NOMO-1 treated with DMSO at 0.1 percent for 48 hours (cell line): ENCODE measurements around the gene SLC2A6.
A peak's percentile ranks its signal among the peaks of the same experiment; 100 is the strongest.

Source experiments
- DNase-seq: peaks from one replicate; lab custom pipeline; 2025; ENCODE audit not compliant: unreplicated experiment; lab: John Stamatoyannopoulos, UW

SLC2A6 gene

DNA sequence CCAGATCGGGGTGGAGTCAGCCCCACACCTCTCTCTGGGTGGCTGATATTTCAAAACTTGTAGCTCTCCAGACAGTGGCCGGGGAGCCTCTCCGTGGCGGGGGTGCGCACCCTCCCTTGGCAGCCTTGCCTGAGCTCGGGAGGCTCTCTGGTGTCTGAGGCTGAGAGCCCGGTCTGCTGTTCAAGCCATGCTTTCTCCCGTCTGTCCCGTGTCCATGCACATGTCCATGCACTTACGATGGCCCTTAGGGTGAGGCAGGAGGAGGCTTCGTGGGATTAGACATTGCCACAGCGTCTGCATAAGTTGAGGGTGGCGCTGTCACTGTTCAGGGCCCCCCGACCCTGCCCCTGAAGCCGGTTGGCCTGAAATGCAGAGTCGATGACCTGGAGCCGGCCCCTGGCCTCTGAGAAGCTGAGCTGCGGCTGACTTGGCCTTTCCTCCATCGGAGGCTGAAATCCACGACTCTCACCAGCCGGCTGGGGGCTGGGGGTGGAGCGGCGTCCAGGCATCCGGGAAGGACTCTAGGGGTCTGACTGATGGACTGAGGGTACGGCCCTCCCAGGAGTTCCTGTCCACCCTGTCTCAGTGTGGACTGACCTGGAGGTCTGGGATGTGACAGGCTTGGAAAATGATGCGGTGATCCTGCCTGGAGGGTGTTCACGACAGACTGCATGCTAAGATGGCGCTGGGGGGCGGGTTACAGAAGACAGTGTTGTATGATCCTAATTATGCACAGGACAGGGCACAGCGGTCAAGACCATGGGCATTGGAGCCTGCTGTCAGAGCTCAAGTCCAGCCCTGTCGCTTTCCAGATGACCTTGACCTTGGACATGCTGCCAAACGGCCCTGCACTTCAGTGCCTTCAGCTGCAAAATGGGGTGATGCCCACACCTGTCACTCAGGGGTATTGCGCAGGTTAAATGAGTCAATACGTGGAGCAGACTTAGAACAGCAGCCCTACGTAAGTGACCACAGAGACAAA is 18.3 kb upstream of the SLC2A6 start:
- DNase-seq: no peak

DNA sequence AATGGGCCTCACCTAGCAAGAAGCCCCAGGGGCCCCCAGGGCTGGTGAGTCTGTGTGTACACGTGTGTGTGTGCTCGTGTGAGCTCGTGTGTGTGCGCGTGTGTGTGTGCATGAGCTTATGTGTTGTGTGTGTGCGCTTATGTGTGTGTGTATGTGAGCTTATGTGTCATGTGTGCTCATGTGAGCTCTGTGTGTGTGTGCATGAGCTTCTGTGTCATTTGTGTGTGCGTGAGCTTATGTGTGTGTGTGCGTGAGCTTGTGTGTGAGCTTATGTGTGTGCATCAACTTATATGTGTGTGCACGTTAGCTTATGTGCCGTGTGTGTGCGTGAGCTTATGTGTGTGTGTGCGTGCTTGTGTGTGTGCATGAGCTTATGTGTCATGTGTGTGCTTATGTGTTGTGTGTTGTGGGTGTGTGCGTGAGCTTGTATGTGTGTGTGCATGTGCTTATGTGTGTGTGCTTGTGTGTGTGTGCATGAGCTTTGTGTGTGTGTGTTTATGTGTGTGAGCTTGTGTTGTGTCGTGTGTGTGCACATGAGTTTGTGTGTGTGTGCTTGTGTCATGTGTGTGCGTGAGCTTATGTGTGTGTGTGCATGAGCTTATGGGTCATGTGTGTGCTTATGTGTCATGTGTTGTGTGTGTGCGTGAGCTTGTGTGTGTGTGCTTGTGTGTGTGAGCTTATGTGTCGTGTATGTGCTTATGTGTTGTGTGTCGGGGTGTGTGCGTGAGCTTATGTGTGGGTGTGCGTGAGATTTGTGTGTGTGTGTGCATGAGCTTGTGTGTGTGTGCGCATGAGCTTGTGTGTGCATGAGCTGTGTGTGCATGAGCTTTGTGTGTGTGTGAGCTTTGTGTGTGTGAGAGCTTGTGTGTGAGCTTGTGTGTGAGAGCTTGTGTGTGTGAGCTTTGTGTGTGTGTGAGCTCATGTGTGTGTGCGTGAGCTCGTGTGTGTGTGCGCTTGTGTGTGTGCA is 16.7 kb upstream of the SLC2A6 start:
- no peak for DNase-seq

DNA sequence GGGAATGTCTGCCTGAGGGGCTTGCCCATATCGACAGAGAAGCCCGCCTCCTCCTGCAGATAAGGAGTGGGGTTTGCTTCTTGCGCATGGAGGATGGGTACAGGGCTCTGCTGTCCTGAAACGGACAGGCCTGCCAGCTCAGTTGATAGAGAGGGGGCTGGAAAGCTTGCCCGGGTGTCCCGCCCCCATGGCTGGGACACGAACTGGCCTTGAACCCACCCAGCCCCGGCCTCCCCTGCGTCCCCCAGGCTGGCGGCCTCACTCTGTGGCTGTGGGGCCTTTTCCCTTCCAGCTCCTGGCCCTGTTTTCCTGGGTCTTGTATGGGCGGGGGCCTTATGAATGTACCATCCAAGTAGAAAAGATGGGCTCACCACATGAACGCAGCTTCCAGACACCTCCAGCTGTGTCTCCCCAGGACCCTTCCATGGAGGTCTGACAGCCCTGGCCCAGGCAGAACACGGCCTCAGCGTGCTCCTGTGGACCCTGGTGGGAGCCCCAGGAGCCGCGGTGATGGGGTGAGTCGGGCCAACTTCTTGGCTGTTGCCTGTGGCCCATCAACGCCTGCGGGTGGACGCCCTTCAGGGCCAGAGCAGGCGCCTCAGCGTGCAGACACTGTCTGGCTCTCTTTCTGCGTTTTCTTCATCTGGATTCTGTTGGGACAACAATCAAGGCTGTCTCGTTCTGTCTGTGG is 15.9 kb upstream of the SLC2A6 start:
- DNase-seq: no peak

DNA sequence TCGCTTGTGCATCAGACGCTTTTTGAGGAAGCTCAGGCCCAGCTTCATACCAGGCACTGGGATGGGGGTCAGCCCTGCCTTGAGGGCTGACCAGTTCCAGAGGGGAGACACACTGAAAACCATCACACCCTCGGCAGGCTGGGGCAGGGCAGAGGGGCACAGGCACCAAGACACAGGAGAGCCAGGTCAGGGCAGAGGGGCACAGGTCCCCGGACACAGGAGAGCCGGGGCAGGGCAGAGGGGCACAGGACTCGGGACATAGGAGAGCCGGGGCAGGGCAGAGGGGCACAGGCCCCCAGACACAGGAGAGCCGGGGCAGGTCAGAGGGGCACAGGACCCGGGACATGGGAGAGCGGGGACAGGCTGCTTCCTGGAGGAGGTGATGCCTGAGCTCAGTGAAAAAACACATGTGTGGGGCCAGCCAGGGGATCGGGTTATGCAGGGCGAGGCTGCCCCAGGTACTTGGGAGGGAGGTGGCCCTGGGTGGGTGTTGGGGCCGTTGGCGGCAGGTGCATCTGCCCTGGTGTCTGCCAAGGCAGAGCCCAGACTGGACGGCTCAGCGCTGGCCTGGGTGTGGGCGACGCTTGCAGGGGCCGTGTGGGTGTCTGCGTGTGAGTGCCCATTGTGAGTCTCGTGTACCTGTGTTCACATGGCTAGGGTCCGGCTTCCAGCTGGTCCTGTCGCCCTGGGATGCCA is 15.1 kb upstream of the SLC2A6 start:
- DNase-seq: no peak

DNA sequence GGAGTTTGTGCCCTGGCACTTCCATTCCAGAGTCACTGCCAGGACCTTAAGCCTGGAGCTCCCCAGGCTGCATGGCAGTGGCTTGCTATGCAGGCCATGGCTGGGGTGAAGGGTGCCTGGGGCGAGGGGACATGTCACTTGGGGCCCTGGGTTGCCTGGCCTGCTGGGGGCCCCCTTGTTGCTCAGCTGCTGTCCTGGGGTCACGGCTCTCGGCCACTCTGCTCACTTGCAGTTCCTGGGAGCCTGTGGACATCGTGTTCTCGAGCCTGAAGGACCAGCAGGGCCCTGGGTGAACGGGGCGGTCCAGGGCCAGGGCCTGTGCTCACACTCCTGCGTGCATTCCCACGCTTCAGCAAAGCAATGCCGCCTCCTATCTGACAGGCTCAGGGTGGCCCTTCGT is 14.5 kb upstream of the SLC2A6 start:
- no peak for DNase-seq

DNA sequence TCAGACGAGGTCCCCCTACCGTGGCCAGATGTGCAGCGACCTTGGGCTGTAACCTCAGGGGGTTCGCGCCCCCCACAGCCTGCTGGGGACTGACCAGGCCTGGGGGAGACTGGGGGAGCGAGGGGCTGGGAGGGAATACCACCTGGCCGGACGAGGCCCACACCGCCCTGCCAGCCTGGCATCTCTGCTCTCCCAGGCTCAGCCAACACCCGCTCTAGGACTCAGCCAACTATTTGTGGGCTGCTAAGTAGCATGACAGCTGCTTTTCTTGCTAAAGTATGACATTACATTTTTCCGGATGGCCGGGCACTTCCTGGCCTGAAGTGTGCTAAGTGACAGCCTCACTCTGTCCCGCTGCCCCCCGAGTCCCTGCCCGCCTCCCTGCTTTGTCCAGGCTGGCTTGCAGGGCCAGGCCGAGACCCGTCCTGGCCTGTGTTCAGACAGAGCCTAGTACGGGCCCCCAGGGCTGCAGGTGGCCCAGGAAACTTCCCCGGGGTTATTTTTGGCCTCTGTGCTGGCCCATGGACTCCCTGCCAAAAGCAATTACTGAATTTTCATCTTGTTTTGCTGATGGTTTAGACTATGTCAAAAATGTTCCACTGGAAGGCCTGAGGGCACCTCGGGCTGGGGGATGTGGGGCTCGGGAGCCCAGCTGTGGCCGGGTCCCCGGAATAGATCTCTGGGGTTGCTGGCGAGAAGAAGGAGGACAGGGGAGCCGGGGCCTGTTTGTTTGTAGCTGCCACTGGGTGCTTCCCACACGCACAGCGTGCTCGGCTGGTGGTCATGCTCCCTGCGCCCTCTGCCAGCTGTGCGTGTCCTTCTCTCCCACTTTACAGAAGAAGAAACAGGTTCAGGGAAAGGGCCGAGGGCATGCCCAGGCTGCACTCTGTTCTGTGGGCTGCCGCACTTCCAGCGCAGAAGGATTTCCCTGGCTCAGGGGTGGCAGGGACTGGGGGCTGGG is 13.4 kb upstream of the SLC2A6 start:
- DNase-seq: no peak

DNA sequence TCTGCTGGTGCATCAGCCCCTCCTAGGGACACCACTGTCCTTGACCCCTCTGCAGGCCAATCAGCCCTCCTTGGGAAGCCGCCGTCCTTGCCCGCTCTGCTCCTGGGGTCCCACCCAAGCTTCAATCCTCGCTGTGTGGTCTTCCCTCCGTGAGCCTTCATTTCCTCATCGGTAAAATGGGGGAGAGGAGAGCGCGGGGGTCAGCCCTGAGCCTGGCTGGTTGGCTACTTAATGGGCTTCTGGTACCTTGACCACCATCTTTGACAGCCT is 12.7 kb upstream of the SLC2A6 start:
- no peak for DNase-seq

DNA sequence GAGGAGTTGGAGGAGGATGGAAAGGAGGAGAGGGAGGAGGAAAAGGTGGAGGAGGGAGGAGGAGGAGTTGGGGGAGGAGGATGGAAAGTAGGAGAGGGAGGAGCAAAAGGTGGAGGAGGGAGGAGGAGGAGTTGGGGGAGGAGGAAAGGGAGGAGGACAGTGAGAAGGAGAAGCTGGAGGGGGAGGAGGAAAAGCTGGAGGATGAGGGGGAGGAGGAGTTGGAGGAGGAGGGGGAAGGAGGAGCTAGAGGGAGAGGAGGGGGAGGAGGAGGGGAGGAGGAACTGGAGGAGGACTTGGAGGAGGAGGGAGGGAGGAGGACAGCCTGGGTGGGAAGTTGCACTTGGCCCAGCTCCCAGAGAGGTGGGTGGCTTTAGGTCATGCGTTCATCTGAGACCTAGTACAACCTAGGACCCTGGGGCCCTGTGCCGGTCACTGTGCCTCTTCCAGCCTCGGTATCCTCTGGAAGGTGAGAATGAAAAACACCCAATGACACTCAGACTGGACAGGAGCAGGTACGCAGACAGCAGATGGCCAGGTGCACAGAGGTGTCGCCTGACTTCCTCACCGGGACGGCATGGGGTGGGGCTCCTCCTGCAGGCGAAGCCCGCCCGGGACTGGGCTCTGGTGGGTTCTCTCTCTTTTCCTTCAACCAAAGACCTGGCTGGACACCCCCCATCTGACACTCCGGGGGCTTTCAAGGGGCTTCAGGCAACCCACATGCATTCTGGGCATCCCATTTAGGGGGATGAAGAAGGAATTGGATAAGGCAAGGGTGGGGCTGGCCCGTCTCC is 12.2 kb upstream of the SLC2A6 start:
- no peak for DNase-seq

DNA sequence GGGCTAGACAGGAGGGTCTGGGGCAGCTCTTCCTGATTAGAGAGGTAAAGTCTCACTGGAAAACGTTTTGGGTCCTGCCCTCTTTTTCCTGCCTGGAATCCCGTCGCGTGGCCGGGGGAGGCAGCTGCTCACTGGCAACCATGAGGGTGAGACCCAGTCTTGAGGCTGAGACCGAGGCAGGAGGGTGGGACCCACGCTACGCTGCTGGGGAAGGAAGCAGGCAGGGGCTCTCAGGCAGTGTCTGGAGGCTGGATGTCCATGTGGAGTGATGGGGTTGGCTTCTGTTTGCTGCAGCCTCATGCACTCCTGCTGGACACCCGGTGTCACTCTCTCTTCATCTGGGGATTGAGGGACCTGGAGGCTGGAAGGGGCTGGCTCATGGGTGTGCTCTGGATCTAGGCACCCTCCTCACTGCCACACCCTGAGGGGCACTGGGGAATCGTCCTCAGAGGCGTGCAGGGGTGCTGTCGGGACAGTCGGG is 11.3 kb upstream of the SLC2A6 start:
- no peak for DNase-seq

DNA sequence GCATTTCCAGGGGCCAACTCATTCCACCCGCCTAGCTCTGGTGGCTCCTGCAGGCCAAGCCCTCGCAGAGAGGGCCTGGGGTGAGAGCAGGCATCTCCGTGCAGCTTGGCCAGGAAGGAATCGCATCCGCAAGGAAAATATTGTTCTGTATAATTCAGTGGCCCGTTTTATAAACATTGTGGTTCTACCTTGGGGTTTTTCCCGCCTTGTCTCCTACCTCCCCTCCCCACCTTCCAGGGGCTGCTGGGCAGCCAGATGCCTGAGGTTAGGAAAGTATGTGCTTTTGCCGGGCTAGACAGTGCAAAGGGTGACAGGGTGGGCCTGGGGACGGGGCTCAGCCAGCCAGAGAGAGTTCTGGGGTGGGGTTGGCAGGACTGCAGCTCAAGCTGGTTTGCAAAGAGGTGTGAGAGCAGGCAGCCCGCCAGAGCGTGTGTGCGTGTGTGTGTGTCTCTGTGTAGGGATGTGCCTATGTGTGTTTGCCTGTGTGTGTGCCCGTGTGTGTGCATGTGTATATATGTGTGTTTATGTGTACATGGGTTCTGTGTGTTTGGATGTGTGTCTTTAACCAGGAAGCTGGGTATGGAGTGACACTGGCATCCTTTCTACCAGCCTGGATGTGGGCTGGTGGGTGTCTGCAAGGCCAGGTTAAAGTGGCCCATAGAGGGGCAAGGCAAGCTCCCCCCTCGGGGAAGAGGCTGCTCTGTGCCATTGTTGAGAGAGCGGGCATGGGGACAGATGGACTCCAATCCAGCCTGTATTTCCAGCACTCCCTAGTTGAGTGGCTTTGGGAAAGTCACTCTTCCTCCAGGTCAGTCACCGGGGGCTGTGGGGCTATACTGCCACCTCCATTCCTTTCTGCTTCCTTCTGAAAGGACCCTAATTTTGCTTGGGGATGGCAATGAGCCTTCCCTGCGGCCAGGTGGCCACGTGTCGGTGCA is 10.6 kb upstream of the SLC2A6 start:
- no peak for DNase-seq

DNA sequence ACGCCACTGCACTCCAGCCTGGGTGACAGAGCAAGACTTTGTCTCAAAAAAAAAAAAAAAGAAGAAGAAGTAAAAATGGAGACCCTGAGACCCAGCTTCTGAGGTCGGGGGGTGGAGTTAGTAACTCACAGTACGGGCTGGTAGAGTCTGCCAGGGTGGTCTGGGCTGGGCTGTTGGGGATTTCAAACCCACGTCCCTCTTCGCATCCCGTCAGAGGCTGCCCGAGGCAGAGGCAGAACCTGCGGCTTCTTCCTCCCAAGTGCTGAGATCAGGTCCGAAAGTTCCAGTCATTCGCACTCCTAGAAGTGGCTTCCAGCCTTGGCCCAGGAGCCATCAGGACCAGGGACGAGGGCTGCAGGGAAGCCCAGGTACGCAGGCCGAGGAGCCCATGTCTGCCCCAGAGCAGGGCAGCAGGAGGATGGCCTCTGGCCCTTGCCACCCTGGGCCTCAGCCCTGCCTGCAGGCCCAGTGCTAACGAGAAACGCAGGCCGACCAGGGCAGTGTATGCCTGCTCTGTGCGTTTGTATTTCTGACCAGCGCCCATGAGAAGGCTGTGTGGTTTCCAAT is 9.9 kb upstream of the SLC2A6 start:
- no peak for DNase-seq

DNA sequence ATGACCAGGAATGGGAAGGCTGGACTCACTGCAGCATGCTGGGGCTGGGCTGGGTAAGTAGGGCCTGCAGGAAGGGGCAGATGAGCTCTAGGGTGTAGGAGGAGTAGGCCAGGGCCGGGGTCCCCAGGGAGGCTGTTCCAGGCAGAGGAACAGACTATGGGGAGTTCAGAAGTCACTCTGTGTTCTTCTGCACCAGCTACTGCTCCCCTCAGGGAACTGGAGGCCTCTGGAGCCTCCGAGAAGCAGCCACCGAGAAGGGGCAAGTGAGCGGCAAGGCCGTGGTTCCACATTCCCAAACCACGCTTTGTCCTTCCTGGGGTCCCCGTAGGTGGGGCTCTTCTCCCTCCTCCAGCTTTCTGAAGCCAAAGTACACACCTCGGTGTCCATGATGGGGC is 8.4 kb upstream of the SLC2A6 start:
- no peak for DNase-seq

DNA sequence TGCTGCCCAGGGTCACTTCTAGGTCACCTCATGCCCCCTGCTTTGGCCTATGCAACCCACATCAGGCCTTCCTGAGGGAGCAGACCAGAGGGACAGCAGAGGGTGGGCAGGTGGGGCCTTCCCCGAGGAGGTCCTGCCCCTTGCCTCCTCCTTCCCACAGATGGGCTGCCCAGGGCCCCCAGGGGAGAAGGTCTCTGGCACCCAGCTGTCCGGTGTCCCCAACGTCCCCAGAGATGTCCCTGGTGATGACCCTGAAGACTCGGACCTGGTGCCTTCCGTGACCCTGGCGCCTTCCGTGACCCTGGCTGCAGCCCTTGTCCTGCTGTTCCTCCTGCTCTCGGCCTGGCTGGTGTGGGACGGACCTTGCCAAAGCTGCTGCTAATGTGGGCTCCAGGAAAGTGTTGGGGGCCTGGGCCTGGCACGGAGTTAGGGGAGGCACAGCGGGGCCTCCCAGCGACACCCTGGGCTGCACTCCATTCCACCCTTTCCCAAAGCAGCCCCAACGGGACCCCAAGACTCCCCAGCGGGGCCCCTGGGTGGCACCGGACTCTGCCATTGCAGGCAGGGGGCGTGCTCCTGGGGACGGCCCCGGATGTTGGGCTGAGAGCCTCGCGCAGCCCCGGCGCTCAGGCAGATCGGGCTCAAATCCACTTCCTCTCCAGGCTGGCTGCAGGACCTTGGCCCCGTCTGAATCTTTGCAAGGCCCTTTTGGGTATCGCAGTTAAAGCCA is 6.8 kb upstream of the SLC2A6 start:
- peak; percentile 64 for DNase-seq

DNA sequence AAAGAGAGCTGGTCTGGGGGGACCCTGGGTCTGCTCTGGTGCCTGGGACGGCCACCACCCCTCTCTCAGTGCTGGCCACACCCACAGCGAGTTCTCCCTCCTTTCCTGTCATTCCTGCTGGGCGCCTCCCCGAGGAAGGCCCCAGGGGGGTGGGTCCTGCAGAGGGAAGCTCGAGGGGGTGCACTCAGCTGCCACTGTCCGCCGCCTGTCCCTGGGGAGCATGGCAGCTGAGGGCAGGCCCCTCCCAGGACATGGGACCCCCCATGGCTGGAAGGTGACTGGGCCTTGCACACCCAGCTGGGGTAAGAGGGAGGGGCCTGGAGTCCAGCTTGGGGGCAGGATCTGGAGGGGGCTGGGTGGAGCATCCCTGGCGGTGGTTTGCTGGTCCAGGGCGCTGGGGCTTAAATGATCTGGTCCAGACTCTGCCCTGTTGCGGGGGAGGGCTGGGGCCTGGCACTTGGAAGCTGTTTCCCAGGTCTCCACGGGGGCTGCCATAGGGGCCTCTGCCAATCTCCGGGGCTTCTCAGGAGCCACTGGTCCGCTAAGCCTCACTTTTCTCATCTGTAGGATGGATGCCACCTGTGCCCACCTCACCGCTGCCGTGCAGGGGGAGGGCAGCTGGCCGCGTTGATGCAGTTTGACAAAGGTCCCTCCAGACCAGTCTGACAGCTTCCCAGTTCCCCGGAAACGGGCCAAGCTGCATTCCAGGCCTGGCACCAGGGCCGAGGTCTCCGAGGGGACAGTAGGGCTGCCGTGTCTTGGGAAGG is 6.0 kb upstream of the SLC2A6 start:
- no peak for DNase-seq

DNA sequence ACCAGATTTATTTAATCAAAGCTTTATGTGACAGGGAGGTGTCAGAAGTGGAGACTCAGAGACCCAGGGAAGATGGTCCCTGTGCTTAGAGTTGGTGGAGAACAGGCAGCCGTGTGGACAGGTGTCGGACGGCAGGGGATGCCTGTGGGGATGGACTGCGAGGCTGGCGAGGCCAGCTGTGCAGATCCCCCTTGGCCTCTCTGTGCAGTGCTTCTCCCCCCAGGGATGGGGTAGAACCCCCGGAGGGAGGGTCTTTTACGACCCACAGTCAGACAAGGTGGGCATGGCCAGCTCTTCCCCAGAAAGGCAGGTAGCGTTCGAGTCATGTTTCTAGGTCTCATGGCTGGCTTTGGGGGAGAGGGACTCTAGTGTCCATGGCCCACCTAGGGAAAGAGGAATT is 4.7 kb upstream of the SLC2A6 start:
- DNase-seq: no peak
